NCI-H82 treated with DMSO at 0.1 percent for 48 hours (cell line): Measurements from ENCODE around the gene C13orf46.
"Not testable (repeated sequence)": the region's sequence is repeated elsewhere in the genome, so short reads cannot be mapped to it uniquely, and the experiment has no call there.

Experiments used
- DNase-seq: peaks from one replicate; lab custom pipeline; 2025; ENCODE audit not compliant: unreplicated experiment; lab: John Stamatoyannopoulos, UW

Gene C13orf46

GRCh38 chr13:113995051-113995601 is 21.2 kb upstream of the C13orf46 start:
- no peak for DNase-seq

GRCh38 chr13:113992276-113993005 is 18.6 kb upstream of the C13orf46 start:
- DNase-seq: no peak

GRCh38 chr13:113991676-113992179 is 17.9 kb upstream of the C13orf46 start:
- no peak for DNase-seq

- no peak for DNase-seq
These were observed 17.4 kb upstream of the C13orf46 start for GRCh38 chr13:113991191-113991669.

GRCh38 chr13:113990321-113990837 is 16.5 kb upstream of the C13orf46 start:
- DNase-seq: no peak

- DNase-seq: no peak
These were observed 15.9 kb upstream of the C13orf46 start for GRCh38 chr13:113989585-113990300.

- DNase-seq: not testable (repeated sequence)
These were observed 15.0 kb upstream of the C13orf46 start for GRCh38 chr13:113988859-113989258.

GRCh38 chr13:113982296-113982661 is 8.4 kb upstream of the C13orf46 start:
- no peak for DNase-seq

- no peak for DNase-seq
These were observed 7.9 kb upstream of the C13orf46 start for GRCh38 chr13:113981611-113982295.

- DNase-seq: no peak
These were observed 7.3 kb upstream of the C13orf46 start for GRCh38 chr13:113981194-113981605.

- no peak for DNase-seq
These were observed 6.7 kb upstream of the C13orf46 start for GRCh38 chr13:113980489-113981064.

GRCh38 chr13:113979791-113980471 is 6.1 kb upstream of the C13orf46 start:
- DNase-seq: no peak

- DNase-seq: no peak
These were observed 5.0 kb upstream of the C13orf46 start for GRCh38 chr13:113978741-113979481.

GRCh38 chr13:113977976-113978375 is 4.1 kb upstream of the C13orf46 start:
- DNase-seq: no peak

- DNase-seq: no peak
These were observed 3.1 kb upstream of the C13orf46 start for GRCh38 chr13:113976711-113977684.

- DNase-seq: no peak
These were observed 1.5 kb upstream of the C13orf46 start for GRCh38 chr13:113975416-113975815.

- DNase-seq: no peak
These were observed 717 bp upstream of the C13orf46 start for GRCh38 chr13:113974304-113975281.
